Adrenal gland (tissue), 12 donors: ENCODE data around the gene PKD2L2. TPM values are rescaled to one million over a fixed set of nuclear protein-coding genes. Genes with fewer than 3 reads are reported as not detected.
A peak's percentile ranks its signal among the peaks of the same experiment; 100 is the strongest.
"Not testable (repeated sequence)": the region's sequence is repeated elsewhere in the genome, so short reads cannot be mapped to it uniquely, and the experiment has no call there.

Experiments
- DNase-seq, 7 donors: peaks; one replicate each; pipeline ENCODE4 v3.0.0-alpha.2; 2019 to 2020
- H3K27ac ChIP-seq, 5 donors: fragments of 200-600 bp; sonication (generic) in 4 of 5; 1 replicate in 3 of 5; 2 replicates in 2 of 5; pipeline versions ENCODE4 v1.5.1 to v1.8.0; 2016 to 2020; ENCODE audit warnings: mild to moderate bottlenecking in 1 of 5
- H3K27me3 ChIP-seq: fragments of 200-600 bp; 2 replicates; pipeline ENCODE4 v1.8.0; 2021
- H3K36me3 ChIP-seq, 2 donors: fragments of 200-600 bp; replicated peaks in 1 of 2; 1 replicate in 1 of 2; 2 replicates in 1 of 2; pipeline versions ENCODE4 v1.5.1 to v1.8.0; 2018 to 2022
- H3K4me1 ChIP-seq, 2 donors: fragments of 200-600 bp; replicated peaks in 1 of 2; 1 replicate in 1 of 2; 2 replicates in 1 of 2; pipeline versions ENCODE4 v1.5.1 to v1.8.0; 2018 to 2021
- H3K4me3 ChIP-seq, 4 donors: fragments of 200-600 bp; sonication (generic) in 3 of 4; one replicate each; pipeline ENCODE4 v1.5.1; 2016 to 2018
- H3K9me3 ChIP-seq, 3 donors: fragments of 200-600 bp; sonication (generic) in 1 of 3; replicated peaks in 1 of 3; 1 replicate in 2 of 3; 2 replicates in 1 of 3; pipeline versions ENCODE4 v1.5.1 to v1.8.0; 2016 to 2021
- CTCF ChIP-seq, 6 experiments: fragments of 450-650 bp in 4 of 6; fragments of 200-600 bp in 2 of 6; sonication (generic) in 1 of 6; IDR thresholded peaks; 1 replicate in 5 of 6; 2 replicates in 1 of 6; pipeline versions ENCODE4 v1.5.1 to v1.8.0; 2016 to 2021; ENCODE audit warnings: antibody characterized with exemption in 6 of 6, mild to moderate bottlenecking in 2 of 6, moderate library complexity in 1 of 6
- POLR2A ChIP-seq, 2 donors: fragments of 450-650 bp; IDR thresholded peaks; one replicate each; pipeline ENCODE4 v1.6.1; 2017; ENCODE audit warnings: antibody characterized with exemption in 2 of 2, mild to moderate bottlenecking in 2 of 2, moderate library complexity in 1 of 2
- WGBS, 4 donors: extraction: QIAGEN DNeasy Blood & Tissue Kit in 2 of 4; methylation state at CpG; one replicate each; pipeline versions ENCODE4 v1.1.5 to v1.1.7; 2013 to 2017; 5-methylcytosine and 5-hydroxymethylcytosine counted together
- intact Hi-C, 2 donors: fragments of 100-400 bp; cut with DNase I; formaldehyde crosslinking; loops; one replicate each; pipeline versions ENCODE4 v1.14.1 to v1.15.0; 2022 to 2023
- polyA plus RNA-seq, 3 donors: library from polyadenylated mRNA; stranded (reverse); fragments of 200-250 nt in 2 of 3; fragments of 350-450 nt in 1 of 3; fragmentation: Illumina TruSeq in 1 of 3; extraction: RNeasy Lipid Tissue Mini Kit (QIAGEN cat#74804) in 1 of 3; gene quantifications; one replicate each; pipeline ENCODE4 v1.2.3, GENCODE V29; 2013 to 2014
- total RNA-seq, 9 donors: library from RNA; depleted of rRNA in 4 of 9; stranded (reverse); fragments of >200 nt in 4 of 9; fragments of 120-200 nt in 1 of 9; fragmentation: NEBNext Ultra II Directional in 1 of 9; extraction: Animal tissue kit (Norgen Biotek cat#: 25700) in 1 of 9; gene quantifications; one replicate each; pipeline versions ENCODE4 v1.1.0 to v1.2.4, GENCODE V29; 2013 to 2023
- donor health status: healthy with polysubstance abuse.
- donor health status: Bipolar disorder and iron deficiency.
- donor health status: DM: yes; HTN: yes; CAD: no.
- donor health status: DM: no; HTN: no; CAD: no.
- donor health status: DM: no; HTN: no; CAD: no.
- donor health status: DM: yes; HTN: yes; CAD: no.

PKD2L2 gene
- total and polyA plus RNA-seq, 12 donors = 0.14 to 0.66 (median 0.46) TPM; not detected in 5

- 40 to 57% (median 52%) methylated on average over 6 of the region's 6 CpGs for WGBS, 4 donors
- intact Hi-C loops = no loop called here
- TF ChIP-seq CTCF (IDR thresholded peaks at IDR 0.05) (no peak), POLR2A (IDR thresholded peaks at IDR 0.05) (peak in 1 of 2 donors; percentile 30)
- H3K4me1 ChIP-seq = peaks cover 0 to 14% of the 10 kb centered on the region in 2 donors
- H3K9me3 ChIP-seq = no peaks in the 10 kb centered on the region
- DNase-seq = peak in 5 of 7 donors; percentile 47 to 67 (median 60)
- peak overlapping the region in 1 of 4 donors; percentile 27 for H3K4me3 ChIP-seq
- H3K27ac ChIP-seq = peak overlapping the region; percentile 33 to 84 (median 71)
- no peaks in the 10 kb centered on the region for H3K27me3 ChIP-seq
- no peaks in the 10 kb centered on the region for H3K36me3 ChIP-seq
Observed at GRCh38 chr5:137847687-137848086, 41.6 kb upstream of the PKD2L2 start.

DNA sequence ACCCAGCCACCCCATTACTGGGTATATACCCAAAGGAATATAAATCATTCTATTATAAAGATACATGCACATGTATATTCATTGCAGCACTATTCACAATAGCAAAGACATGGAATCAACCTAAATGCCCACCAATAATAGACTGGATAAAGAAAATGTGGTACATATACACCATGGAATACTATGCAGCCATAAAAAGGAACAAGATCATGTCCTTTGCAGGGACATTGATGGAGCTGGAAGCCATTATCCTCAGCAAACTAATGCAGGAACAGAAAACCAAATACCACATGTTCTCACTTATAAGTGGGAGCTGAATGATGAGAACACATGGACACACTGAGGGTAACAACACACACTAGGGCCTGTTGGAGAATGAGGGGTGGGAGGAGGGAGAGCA lies 36.1 kb upstream of the PKD2L2 start:
- H3K27me3 ChIP-seq, H3K4me3 ChIP-seq, H3K27ac ChIP-seq, H3K36me3 ChIP-seq, DNase-seq, H3K9me3 ChIP-seq, intact Hi-C loops: not testable (repeated sequence)
- peaks cover 0 to 13% of the 10 kb centered on the region in 2 donors for H3K4me1 ChIP-seq

DNA sequence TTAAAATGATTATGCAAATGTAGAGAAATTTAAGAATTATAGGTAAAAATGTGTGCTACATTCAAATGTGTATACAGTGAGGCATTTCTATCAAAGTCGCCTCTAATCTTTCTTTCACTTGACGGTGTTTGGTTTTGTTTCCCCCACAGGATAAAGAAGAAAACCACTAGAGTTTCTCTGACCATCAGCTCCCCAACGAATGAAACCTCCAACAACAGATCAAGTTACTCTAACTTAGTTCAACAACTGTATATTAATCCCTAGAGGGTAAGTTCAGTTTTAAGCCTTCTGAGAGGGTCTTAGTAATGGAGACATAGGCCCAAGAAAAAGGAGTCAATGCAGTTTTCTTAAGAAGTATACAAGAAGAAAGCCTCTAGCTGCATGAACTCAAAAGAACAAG lies 33.1 kb upstream of the PKD2L2 start:
- intact Hi-C loops = no loop called here
- H3K4me3 ChIP-seq = no peak overlapping the region
- H3K36me3 ChIP-seq = no peaks in the 10 kb centered on the region
- H3K4me1 ChIP-seq = peaks cover 6 to 21% of the 10 kb centered on the region in 2 donors
- no peak for TF ChIP-seq POLR2A (IDR thresholded peaks at IDR 0.05)
- TF ChIP-seq CTCF (IDR thresholded peaks at IDR 0.05) = no peak
- 83 to 87% (median 84%) methylated on average over 3 of the region's 3 CpGs for WGBS, 4 donors
- H3K27me3 ChIP-seq = no peaks in the 10 kb centered on the region
- DNase-seq = no peak
- no peaks in the 10 kb centered on the region for H3K9me3 ChIP-seq
- H3K27ac ChIP-seq = no peak overlapping the region

DNA sequence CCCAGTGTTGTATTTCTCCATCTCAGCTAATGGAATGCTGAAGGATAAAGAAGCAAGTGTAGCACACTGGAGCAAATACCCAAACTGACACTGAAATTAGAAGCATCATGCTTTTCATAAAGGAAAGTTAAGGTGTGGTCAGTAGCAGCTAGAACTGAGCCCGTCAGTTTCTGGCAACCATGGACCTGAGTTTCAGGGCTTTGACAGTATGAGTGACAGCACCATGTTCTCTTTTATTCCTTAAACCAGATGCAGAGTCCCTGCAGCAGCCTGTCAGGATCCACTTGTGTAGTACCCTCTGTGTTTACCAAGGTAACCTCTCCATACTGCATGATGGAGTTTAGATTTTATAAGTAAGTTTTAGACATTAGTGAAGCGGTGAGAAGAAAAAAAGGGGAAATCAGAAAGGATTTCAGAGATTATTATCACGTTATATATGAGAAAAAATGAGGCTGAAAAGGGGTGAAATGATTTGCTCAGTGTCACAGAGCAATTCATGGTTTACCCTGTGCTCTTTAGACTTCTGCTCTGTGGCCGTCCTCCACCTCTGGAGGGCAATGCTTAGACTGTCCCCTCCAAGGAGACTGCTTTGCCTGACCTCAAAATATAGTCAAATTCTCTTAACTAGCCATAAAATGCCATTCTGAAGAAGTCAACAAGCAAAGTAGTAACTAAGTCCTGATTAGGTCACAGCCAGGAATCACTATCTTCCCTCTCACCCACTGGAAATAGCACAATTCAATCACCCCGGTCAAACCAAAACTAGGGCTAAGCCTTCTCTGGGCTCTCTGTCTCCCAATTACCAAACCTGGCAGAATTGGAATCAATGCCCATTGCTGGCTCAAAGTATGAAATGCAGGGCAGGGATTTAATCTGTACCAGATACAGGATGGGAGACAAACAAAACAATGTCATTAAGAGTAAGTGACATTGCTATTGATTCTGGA lies 32.1 kb upstream of the PKD2L2 start:
- no peak for TF ChIP-seq POLR2A (IDR thresholded peaks at IDR 0.05)
- no peak for TF ChIP-seq CTCF (IDR thresholded peaks at IDR 0.05)
- Histone ChIP-seq H3K4me3 (peak overlapping the region in 1 of 4 donors; percentile 39), H3K27me3 (no peaks in the 10 kb centered on the region), H3K9me3 (no peaks in the 10 kb centered on the region), H3K4me1 (peaks cover 6 to 21% of the 10 kb centered on the region in 2 donors), H3K27ac (peak overlapping the region in 2 of 5 donors; percentile 49 to 62), H3K36me3 (no peaks in the 10 kb centered on the region)
- 85 to 91% (median 87%) methylated on average over 5 of the region's 5 CpGs for WGBS, 4 donors
- no peak for DNase-seq
- intact Hi-C loops = no loop called here
